SK-N-SH treated with all-trans-retinoic acid at 6 μM for 48 hours (cell line): ENCODE measurements around the gene S100A11.

ENCODE experiments used
- ATAC-seq: fragments of 200-7000 bp; cut with Tn5 transposase; 3 replicates; pipeline ENCODE4 v1.9.1; 2020; ENCODE audit warnings: mild to moderate bottlenecking, moderate library complexity
- ARNTL ChIP-seq: fragments of 450-650 bp; formaldehyde crosslinking; IDR thresholded peaks from 2 replicates; pipeline ENCODE4 v1.5.0; 2020; ENCODE audit warnings: low read depth, mild to moderate bottlenecking, moderate library complexity, borderline replicate concordance
- BACH2 ChIP-seq: fragments of 250-450 bp; sonication (Bioruptor Pico); IDR thresholded peaks from 2 replicates; pipeline ENCODE4 v1.9.0; 2021; ENCODE audit warnings: mild to moderate bottlenecking, borderline replicate concordance
- CREB5 ChIP-seq: fragments of 250-450 bp; sonication (Bioruptor Pico); IDR thresholded peaks from 2 replicates; pipeline ENCODE4 v1.5.1; 2020; ENCODE audit warnings: low read depth, mild to moderate bottlenecking, moderate library complexity
- CSDC2 ChIP-seq: fragments of 250-450 bp; sonication (Bioruptor Pico); IDR thresholded peaks from 2 replicates; pipeline ENCODE4 v1.5.0; 2020; ENCODE audit warnings: mild to moderate bottlenecking, moderate library complexity
- ESRRG ChIP-seq: fragments of 250-450 bp; sonication (Bioruptor Pico); IDR thresholded peaks from 2 replicates; pipeline ENCODE4 v1.6.1; 2021; ENCODE audit warnings: mild to moderate bottlenecking
- GLIS3 ChIP-seq: fragments of 250-450 bp; sonication (Bioruptor Pico); IDR thresholded peaks from 2 replicates; pipeline ENCODE4 v1.5.0; 2020; ENCODE audit warnings: mild to moderate bottlenecking, moderate library complexity
- ISL1 ChIP-seq: fragments of 250-450 bp; sonication (Bioruptor Pico); IDR thresholded peaks from 2 replicates; pipeline ENCODE4 v2.1.2; 2022; ENCODE audit warnings: mild to moderate bottlenecking, moderate library complexity
- OSR1 ChIP-seq: fragments of 250-450 bp; sonication (Bioruptor Pico); IDR thresholded peaks from 2 replicates; pipeline ENCODE4 v1.8.0; 2022; ENCODE audit warnings: moderate library complexity, mild to moderate bottlenecking, inconsistent platforms
- PATZ1 ChIP-seq: fragments of 250-450 bp; sonication (Bioruptor Pico); IDR thresholded peaks from 2 replicates; pipeline ENCODE4 v1.8.0; 2020; ENCODE audit warnings: mild to moderate bottlenecking, moderate library complexity, borderline replicate concordance
- POU6F1 ChIP-seq: fragments of 250-450 bp; sonication (Bioruptor Pico); IDR thresholded peaks from 2 replicates; pipeline ENCODE4 v1.8.0; 2021; ENCODE audit warnings: low read depth, mild to moderate bottlenecking, moderate library complexity, borderline replicate concordance
- PPARA ChIP-seq: fragments of 250-450 bp; sonication (Bioruptor Pico); IDR thresholded peaks from 2 replicates; pipeline ENCODE4 v1.5.0; 2020; ENCODE audit warnings: mild to moderate bottlenecking, borderline replicate concordance
- RARB ChIP-seq: fragments of 250-450 bp; sonication (Bioruptor Pico); IDR thresholded peaks from 2 replicates; pipeline ENCODE4 v1.8.0; 2021; ENCODE audit warnings: mild to moderate bottlenecking, moderate library complexity
- SNAI2 ChIP-seq: fragments of 250-450 bp; sonication (Bioruptor Pico); IDR thresholded peaks from 2 replicates; pipeline ENCODE4 v1.5.0; 2020; ENCODE audit warnings: mild to moderate bottlenecking, moderate library complexity
- TCF4 ChIP-seq: fragments of 250-450 bp; sonication (Bioruptor Pico); IDR thresholded peaks from 2 replicates; pipeline ENCODE4 v1.8.0; 2021; ENCODE audit warnings: mild to moderate bottlenecking, moderate library complexity, borderline replicate concordance
- TOX ChIP-seq: fragments of 250-450 bp; sonication (Bioruptor Pico); IDR thresholded peaks from 2 replicates; pipeline ENCODE4 v1.8.0; 2021; ENCODE audit warnings: mild to moderate bottlenecking, moderate library complexity, borderline replicate concordance
- ZC3H10 ChIP-seq: fragments of 250-450 bp; sonication (Bioruptor Pico); IDR thresholded peaks from 2 replicates; pipeline ENCODE4 v1.5.1; 2021; ENCODE audit warnings: mild to moderate bottlenecking, moderate library complexity
- ZFP3 ChIP-seq: fragments of 250-450 bp; sonication (Bioruptor Pico); IDR thresholded peaks from 2 replicates; pipeline ENCODE4 v1.5.0; 2020; ENCODE audit warnings: mild to moderate bottlenecking, moderate library complexity
- ZFP30 ChIP-seq: fragments of 450-650 bp; formaldehyde crosslinking; IDR thresholded peaks from 2 replicates; pipeline ENCODE4 v1.5.0; 2022; ENCODE audit warnings: mild to moderate bottlenecking, moderate library complexity
- ZNF565 ChIP-seq: fragments of 450-650 bp; formaldehyde crosslinking; conservative IDR thresholded peaks from 2 replicates; pipeline ENCODE4 v1.5.0; 2020; ENCODE audit warnings: low read depth, mild to moderate bottlenecking, moderate library complexity
- ZNF70 ChIP-seq: fragments of 450-650 bp; formaldehyde crosslinking; IDR thresholded peaks from 2 replicates; pipeline ENCODE4 v1.5.0; 2020; ENCODE audit warnings: mild to moderate bottlenecking, moderate library complexity
- ZNF8 ChIP-seq: fragments of 450-650 bp; formaldehyde crosslinking; IDR thresholded peaks from 2 replicates; pipeline ENCODE4 v1.5.0; 2020; ENCODE audit warnings: mild to moderate bottlenecking, moderate library complexity

Gene S100A11

GRCh38 chr1:152043870-152044269 lies 7.1 kb upstream of the S100A11 start:
- TF ChIP-seq POU6F1 (CRISPR knock-in tag) (no peak), TOX (no peak), SNAI2 (no peak), CREB5 (no peak), ZNF565 (no peak), CSDC2 (CRISPR knock-in tag) (no peak), ZC3H10 (CRISPR knock-in tag) (no peak), BACH2 (no peak), PATZ1 (CRISPR knock-in tag) (no peak), GLIS3 (CRISPR knock-in tag) (no peak), ZFP30 (CRISPR knock-in tag) (no peak), RARB (no peak), OSR1 (CRISPR knock-in tag) (no peak), ESRRG (CRISPR knock-in tag) (no peak), ARNTL (no peak), ZNF70 (no peak), PPARA (CRISPR knock-in tag) (no peak), ZNF8 (CRISPR knock-in tag) (no peak), TCF4 (no peak)
- no peak for ATAC-seq

DNA sequence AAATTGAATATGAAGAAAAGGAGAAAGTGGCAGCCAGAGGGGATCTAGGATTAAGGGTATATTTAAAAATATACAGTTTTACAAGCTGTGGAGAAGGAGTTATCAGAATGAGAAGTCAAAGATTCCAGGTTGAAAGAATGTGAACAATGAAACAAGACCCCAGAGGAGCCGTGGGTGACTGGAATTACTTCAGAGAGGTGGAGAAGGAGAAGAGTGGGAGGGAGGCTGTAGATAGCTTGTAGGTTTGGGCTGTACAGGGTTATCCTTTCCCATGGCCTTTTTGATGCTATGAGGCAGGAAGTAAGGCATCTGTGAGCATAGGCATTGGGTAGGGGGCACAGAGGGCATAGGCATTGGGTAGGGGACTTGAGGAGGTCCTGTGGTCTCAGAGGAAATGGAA lies 5.2 kb upstream of the S100A11 start:
- no peak for ATAC-seq
- TF ChIP-seq POU6F1 (CRISPR knock-in tag) (no peak), ESRRG (CRISPR knock-in tag) (no peak), CREB5 (no peak), ISL1 (CRISPR knock-in tag) (no peak)

DNA sequence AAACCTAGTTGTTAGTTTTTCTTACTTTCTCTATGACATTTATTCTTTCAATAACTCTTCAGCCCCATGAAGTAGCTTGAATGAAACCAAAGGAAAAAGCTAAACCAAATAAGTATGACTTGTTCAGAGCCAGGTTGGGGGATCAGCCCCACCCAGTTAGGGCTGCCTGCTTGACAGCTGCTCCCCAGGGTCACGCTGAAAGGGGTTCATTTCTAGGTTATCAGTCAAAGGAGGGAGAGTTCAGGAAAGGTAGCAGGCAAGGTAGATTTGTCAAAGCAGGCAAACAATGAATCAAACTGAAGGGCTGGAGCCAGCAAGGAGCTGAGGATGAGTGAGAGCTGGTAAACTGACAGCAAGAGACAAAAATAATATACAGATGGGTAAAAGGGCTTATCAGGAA lies 3.1 kb upstream of the S100A11 start:
- TF ChIP-seq BACH2 (no peak), SNAI2 (no peak), TCF4 (no peak), ZFP3 (CRISPR knock-in tag) (no peak), OSR1 (CRISPR knock-in tag) (no peak), POU6F1 (CRISPR knock-in tag) (no peak), GLIS3 (CRISPR knock-in tag) (no peak), PATZ1 (CRISPR knock-in tag) (no peak), CSDC2 (CRISPR knock-in tag) (no peak), ZNF70 (no peak), ARNTL (no peak), CREB5 (no peak), ZNF565 (no peak), TOX (no peak), ZFP30 (CRISPR knock-in tag) (no peak), ESRRG (CRISPR knock-in tag) (no peak)
- ATAC-seq, result no peak
